SKM-1 (cell line): Measurements from ENCODE around the gene ABCG4.
"Not testable (repeated sequence)": the region's sequence is repeated elsewhere in the genome, so short reads cannot be mapped to it uniquely, and the experiment has no call there.

ENCODE experiments used
- DNase-seq: peaks from one replicate; lab custom pipeline; 2025; ENCODE audit not compliant: unreplicated experiment; lab: John Stamatoyannopoulos, UW

Gene ABCG4

DNA sequence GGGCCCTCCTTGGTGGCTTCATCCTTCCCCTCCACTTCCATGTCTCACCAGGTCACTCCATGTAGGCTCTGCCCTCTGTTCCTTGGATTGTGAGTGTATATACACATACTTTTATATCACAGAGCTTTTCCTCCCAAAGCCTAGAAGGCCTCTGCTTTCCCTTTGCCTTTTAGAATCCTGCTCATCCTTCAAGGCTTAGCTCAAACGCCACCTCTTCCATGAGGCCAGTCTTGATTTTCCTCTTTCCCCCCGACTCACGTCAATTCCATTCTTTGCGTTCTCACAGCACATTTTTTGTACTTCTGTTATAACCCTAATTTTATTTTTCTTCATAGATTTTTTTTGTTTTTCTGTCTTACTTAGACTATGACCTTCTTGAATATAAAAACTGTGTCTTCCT is 3.8 kb downstream of the ABCG4 start:
- no peak for DNase-seq

DNA sequence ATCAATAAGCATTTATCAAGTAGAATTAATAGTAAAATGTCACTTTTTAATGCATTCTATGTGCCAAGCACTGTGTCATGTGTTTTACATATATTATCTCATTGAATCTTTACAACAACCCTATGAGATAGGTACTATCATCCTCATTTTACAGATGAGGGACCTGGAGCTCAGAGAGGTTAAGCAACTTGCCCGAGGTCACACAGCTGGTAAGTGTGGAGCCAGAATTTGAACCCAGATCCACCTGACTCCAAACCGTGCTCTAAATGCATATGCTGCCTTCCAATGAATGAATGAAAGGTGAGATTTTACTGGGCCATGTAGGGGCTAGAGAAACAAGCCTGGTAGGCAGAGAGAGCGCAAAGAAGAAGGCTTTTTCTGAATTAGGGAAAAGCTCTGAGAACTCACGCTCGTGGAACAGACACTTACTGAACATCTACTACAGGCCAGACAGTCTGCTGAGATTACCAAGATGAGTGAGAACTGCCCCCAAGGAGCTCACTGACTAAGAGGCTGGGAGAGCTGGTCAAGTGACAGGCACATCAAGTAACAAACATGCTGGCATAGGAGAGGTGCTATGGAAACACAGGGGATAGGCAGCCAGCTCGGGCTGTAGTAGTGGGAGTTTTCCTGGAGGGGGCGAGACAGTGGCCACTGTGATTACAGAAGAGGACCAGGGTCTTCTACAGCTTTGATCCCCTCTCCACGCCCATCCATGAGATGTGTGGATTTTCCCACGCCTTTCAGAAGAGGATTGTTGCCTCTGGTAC is 4.4 kb downstream of the ABCG4 start:
- DNase-seq: no peak

DNA sequence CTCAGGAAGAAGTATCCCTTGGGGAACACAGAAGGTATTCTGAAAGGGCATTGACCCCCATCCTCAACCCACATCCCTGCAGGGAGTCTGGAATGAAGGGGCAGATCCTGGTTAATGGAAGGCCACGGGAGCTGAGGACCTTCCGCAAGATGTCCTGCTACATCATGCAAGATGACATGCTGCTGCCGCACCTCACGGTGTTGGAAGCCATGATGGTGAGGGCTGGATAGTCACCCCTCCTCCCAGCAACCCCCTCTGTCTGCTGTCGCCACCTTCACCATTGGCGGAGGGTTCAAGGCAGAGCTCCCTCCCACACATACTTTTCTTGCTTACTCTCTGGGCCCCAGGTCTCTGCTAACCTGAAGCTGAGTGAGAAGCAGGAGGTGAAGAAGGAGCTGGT is 5.3 kb downstream of the ABCG4 start:
- no peak for DNase-seq

DNA sequence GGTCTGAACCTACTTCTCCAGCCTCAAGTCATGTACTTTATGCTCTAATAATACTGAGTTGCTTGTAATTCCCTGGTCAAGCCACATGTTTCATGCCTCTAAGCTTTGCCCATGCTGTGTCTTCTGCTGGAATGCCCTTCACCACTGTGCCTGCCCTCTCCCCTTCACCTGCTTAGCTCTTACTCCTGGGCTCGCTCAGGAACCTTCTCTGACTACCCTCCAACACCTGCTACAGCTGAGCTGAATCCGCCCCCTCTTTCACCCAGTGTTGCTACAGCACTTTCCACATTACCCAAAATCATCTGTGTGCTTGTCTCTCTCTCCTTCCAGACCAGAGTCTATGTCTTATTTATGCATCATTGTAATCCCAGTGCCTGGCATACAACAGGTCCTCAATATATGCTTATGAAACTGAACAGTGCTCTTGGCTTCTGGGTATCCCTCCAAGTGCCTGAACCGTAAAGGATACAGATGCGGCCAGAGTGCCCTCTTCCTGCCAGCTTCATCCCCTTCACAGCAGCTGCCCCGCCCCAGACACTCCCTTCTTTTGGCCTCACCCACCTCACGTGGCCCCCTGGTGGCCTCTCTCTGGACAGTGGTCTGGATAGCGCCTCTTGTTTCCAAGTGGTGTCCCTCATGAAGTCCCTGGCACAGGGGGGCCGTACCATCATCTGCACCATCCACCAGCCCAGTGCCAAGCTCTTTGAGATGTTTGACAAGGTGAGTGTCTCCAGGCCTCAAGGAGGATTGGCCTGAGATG is 7.1 kb downstream of the ABCG4 start:
- no peak for DNase-seq

DNA sequence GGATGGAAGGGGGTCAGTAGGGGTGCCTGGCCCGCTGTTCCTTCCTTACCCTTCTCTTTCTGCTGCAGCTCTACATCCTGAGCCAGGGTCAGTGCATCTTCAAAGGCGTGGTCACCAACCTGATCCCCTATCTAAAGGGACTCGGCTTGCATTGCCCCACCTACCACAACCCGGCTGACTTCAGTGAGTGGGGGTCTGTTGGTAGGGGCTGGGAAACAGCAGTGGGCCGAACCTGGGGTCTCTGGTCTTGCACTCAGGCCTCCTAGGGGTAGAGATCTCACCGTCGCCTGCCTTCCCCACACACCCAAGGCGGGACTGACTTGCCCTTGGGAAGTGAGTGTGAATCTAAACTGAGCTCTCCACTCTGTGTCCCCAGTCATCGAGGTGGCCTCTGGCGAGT is 7.6 kb downstream of the ABCG4 start:
- DNase-seq: no peak

DNA sequence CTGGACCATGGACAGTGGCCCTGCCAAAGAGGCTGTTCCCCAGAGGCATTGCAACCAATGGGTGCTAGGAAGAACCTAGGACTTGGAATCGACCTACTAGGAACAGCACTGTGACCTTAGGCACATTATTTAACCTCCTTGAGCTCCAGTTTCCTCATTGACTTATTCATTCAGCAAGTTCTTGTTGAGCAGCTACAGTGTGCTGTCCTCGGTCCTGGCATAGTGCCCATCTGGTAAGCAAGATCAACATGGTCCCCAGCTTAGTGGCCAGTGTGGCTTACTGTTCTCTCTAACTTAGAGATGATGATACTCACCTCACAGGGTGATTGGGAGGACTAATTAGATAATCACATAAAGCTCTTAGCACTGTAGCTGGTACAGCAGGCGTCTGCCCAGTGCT is 8.2 kb downstream of the ABCG4 start:
- DNase-seq: no peak

DNA sequence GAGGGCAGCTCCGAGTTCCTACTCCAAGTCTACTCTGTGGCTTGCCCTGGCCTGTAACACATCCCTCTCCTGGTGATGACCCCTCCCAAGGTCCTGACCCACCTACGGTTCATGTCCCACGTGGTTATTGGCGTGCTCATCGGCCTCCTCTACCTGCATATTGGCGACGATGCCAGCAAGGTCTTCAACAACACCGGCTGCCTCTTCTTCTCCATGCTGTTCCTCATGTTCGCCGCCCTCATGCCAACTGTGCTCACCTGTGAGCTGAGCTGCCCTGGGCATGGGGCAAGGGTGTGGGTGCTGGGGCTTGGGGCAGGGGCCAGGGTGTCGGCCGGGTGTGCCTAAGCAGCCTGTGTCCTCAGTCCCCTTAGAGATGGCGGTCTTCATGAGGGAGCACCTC is 9.6 kb downstream of the ABCG4 start:
- DNase-seq: no peak

DNA sequence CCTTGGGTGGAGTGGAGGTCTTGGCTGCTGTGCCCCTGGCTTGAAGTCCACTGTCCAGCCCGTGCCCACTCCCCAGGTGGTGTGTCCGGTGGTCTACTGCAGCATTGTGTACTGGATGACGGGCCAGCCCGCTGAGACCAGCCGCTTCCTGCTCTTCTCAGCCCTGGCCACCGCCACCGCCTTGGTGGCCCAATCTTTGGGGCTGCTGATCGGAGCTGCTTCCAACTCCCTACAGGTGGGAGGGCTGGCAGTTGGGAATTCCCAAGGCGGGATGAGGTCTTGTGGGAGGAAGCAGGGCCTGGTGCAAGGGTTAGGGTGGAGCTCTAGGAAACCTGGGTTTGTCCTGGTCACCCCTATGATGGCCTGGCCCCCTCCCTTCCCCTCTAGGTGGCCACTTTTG is 11.3 kb downstream of the ABCG4 start:
- DNase-seq: no peak

DNA sequence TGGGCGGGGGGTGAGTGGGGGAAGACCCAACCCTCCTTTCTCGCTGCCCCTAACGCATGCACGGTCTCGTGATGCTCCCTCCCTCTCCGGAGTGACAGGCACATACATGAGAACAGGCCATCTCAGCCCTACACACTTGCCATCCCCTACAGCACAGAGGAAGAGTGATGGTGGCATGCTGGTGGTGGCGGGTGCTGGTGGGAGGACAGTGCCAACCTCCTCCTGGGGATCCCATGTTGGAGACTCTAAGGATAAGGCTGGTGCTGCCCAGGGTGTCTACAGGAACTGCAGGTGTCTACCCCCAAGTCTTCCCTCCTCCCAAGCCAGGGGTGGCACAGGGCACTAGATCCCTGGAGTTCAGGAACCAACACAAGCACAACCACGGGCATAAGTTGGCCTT is 13.0 kb downstream of the ABCG4 start:
- DNase-seq: no peak

DNA sequence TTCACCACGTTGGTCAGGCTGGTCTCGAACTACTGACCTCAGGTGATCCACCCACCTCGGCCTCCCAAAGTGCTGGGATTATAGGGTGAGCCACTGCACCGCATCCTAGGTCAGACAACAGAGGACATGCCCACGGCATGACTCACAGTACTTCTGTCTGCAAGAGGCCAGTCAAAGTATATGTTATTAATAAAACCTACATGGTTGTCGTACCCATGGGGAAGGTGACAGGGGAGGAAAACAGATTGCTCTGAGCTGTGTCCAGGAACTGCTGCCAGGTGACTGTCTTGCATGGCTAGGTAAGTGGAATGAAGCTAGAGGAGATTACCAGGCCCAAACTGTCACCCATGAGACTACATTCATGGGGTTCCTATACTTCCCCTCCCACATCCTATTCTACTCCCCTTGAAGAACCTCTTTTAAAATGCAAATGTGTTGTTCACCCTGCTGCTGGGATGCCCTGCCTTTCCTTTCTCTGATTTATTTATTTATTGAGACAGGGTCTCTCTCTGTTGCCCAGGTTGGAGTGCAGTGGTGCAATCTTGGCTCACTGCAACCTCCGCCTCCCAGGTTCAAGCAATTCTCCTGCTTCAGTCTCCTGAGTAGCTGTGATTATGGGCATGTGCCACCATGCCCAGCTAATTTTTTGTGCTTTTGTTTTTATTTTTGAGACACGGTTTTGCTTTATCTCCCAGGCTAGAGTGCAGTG is 17.7 kb downstream of the ABCG4 start:
- no peak for DNase-seq

DNA sequence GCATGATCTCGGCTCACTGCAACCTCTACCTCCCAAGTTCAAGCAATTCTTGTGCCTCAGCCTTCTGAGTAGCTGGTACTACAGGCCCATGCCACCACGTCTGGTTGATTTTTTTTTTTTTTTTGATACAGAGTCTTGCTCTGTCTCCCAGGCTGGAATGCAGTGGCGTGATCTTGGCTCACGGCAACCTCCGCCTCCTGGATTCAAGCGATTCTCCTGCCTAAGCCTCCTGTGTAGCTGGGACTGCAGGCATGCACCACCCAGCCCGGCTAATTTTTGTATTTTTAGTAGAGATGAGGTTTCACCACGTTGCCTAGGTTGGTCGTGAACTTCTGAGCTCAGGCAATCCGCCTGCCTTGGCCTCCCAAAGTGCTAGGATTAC is 18.2 kb downstream of the ABCG4 start:
- not testable (repeated sequence) for DNase-seq

DNA sequence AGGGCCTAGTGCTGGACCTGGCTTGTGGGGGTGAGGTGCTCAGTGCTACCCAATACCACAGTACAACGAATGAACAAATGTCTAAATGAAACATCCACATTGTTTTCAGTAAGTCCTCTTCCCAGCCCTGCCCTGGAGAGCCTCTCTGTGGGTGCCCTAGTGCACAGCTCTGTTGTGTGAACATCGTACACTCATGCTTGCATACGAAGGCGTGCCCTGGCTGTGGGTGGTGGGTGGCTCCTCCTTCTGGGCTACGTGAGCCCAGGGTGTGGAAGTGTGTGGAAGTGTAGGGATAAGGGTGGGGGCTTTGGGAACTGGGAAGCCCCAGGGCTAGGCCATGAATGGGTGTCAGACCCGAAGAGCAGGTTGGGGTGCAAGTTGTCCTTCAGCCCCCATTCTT is 19.1 kb downstream of the ABCG4 start:
- no peak for DNase-seq

DNA sequence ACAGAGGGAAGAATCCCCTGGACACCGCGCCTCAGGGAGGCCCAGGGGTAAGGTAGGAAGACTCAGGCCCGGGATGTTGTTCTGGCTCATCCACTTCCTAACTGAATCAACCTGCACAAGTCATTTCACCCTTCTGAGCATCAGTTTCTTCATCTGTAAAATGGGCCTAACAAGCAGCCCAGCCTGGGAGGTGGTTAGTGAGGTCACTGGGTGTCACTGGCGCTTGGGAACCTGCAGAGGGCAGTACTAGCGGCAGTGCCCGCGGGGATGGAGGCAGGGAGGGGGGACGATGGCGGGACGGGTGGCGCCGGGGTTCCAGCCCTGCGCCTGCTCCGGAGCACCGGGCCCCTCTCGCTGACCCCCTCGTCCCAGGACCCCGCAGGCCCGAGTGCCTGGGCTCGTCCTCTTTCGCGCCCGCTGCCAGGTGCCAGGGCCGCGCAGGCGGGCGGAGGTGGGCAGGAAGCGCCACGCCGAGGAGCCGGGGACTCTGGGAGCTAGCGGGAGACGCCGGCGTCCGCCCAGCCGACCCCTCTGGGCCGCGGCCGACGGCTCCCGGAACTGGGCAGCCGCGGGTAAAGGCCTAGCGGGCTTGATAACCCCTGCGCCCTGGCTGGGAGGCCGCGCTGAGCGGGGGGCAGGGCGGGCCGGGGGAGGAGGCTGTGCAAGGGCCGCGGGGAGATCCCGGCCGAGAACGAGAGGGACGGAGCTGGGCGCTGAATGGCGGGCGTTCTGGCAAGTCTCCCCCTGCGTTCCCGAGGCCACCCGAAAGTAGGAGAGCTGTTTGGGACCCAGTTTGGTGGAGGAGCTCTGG is 19.8 kb downstream of the ABCG4 start, which contains the start of gene NLRX1:
TSS of gene NLRX1 (plus strand) at position 255 of the 811 bp plus-strand sequence. CDS start 2,679 bp downstream, outside the sequence.
- DNase-seq: peak; percentile 76

DNA sequence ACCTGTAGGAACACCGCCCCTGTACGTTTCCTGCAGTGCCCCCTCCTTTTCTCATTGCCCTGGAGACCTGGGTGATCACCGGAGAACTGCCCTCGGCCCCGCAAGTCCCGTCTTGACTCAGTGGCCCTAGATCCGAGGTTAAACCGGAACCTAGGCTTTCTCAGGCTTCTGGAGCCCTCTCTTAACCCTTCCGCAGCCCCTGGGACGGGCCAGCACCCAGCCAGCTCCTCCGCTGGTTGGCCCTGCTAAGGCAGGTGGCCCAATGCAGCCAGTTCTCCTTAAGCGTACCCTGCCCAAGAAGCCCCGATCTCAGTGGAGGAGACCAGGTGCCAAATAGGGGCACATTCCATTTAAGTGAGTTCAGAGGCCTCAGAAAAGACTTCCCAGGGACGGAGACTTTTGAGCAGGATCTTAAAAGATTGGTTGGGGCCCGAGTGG is 20.4 kb downstream of the ABCG4 start:
- no peak for DNase-seq

DNA sequence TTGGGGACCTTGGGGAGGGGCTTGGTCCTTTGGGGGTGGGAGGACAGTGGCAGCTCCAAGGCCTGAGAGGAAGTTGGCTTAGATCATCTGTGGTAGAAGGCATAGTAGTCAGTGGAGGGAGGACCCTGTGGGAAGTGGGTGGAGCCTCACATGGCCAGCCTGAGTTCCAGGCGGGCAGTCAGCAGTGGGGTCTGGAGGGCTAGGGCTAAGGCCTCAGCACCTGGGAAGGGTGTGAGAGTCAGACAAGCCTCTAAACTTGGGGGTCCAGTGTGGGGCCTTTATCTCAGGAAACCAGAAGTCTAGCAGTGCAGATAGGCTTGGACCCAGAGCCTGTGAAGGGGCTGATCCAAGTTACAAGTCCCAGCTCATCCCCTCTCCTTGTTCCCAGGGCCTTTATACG is 23.7 kb downstream of the ABCG4 start:
- DNase-seq: peak; percentile 59

DNA sequence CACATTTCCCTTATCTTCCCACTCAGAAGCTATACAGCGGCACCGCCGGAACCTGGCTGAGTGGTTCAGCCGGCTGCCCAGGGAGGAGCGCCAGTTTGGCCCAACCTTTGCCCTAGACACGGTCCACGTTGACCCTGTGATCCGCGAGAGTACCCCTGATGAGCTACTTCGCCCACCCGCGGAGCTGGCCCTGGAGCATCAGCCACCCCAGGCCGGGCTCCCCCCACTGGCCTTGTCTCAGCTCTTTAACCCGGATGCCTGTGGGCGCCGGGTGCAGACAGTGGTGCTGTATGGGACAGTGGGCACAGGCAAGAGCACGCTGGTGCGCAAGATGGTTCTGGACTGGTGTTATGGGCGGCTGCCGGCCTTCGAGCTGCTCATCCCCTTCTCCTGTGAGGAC is 24.6 kb downstream of the ABCG4 start:
- DNase-seq: no peak

DNA sequence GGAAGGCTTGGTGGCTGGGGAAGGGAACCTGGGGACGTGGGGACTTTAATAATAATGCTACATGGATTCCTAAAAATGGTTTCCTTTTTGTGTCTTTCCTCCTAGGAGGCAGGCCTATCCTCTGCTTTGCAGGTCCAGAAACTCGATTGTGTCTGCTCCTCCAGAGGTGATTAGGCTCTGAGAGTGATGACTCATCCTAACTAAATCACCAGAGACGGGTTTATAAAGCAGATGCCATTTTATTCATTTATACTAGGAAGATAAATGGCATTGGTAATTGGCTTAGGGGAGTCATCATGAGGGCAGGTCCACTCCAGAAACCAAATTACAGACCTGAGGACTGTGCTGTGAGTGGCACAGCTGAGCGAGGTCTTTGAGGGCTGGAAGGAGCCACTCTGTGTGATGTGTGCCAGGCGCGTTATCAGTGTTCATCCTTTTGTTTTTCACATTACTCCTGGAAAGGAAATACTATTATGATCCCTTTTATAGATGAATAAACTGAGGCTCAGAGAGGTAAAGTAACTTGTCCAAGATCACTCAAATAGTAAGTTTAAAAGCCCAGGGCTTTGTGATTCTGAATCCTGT is 26.7 kb downstream of the ABCG4 start:
- no peak for DNase-seq

DNA sequence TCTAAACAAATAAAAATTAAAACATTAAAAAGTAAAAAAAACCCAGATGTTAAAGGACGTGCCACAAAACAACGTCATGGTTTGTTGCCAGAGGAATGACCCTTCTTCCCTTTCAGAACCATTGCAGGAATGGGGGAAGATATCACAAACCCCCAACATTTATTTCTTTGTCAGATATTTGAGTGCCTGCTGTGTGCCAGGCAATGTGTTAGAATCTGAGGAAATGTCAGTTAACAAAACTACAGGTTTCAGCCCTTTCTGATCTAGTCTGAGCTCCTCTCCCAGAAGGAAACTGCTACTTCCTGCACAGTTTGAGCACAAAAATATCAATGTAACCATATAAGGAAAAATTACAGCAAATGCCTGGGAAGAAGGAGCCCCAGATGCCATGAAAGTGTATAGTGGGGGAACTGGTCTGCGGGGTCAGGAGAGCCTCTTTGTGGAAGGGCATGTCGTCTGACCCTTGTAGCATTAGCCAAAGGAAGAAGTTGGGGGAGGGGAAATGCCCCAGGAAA is 29.4 kb downstream of the ABCG4 start:
- no peak for DNase-seq

DNA sequence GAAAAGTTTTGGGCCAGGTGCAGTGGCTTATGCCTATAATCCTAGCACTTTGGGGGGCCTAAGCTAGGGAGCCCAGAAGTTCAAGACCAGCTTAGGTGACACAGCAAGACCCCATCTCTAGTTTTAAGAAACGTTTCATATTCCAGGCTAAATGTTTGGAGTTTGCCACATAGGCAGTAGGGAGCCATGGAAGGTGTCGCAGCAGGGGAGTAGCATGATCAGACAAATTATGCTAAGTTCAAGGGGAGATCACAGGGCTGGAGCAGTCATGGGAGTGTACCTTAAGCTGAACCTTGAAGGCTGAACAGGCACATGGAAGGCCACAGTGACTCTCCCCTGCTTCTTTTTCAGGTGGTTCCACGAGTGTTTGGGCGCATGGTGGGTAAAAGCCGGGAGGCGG is 30.5 kb downstream of the ABCG4 start:
- no peak for DNase-seq

DNA sequence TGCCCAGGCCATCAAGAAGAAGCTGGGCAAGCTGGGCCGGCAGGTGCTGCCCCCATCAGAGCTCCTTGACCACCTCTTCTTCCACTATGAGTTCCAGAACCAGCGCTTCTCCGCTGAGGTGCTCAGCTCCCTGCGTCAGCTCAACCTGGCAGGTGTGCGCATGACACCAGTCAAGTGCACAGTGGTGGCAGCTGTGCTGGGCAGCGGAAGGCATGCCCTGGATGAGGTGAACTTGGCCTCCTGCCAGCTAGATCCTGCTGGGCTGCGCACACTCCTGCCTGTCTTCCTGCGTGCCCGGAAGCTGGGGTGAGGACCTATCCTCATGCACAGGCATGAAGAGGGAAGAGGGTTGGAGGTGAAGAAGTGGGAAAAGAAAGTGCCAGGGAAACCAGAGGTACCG is 31.1 kb downstream of the ABCG4 start:
- DNase-seq: no peak
